PC-9 (cell line): ENCODE measurements around the gene PDLIM5. TPM values are rescaled to one million over a fixed set of nuclear protein-coding genes. Genes with fewer than 3 reads are reported as not detected.

ENCODE experiments used
- BruUV-seq: library from RNA; stranded (reverse); fragments of 400-500 nt; replicated peaks from 2 replicates; lab custom pipeline; 2021; lab: Mats Ljungman, UMichigan
- CTCF ChIA-PET: fragments of 300-600 bp; sonication (Branson Sonifier 250); formaldehyde crosslinking; loops from one replicate; lab custom pipeline; 2022; ENCODE audit warnings: antibody characterized with exemption; lab: Charles Lee
- POLR2A ChIA-PET: fragments of 300-600 bp; sonication (Branson Sonifier 250); formaldehyde crosslinking; loops from one replicate; lab custom pipeline; 2022; ENCODE audit warnings: antibody characterized with exemption; ENCODE audit not compliant: unreplicated experiment; lab: Charles Lee
- DNase-seq, 2 experiments: peaks; one replicate each; pipeline versions ENCODE4 v3.0.0 to v3.0.0-alpha.2; 2015 to 2022; ENCODE audit warnings: mixed read lengths in 1 of 2
- H2AFZ ChIP-seq: fragments of 200-600 bp; sonication (generic); 2 replicates; pipeline ENCODE4 v1.8.1; 2017; ENCODE audit warnings: antibody characterized with exemption
- H3F3A ChIP-seq: fragments of 200-600 bp; sonication (generic); 2 replicates; pipeline ENCODE4 v1.8.1; 2017; ENCODE audit warnings: antibody characterized with exemption, mild to moderate bottlenecking, low read depth; ENCODE audit not compliant: insufficient read depth
- H3K27ac ChIP-seq: fragments of 200-600 bp; sonication (generic); 2 replicates; pipeline ENCODE4 v1.6.1; 2016; ENCODE audit warnings: mixed run types
- H3K27me3 ChIP-seq: fragments of 200-600 bp; sonication (generic); 2 replicates; pipeline ENCODE4 v1.6.1; 2016; ENCODE audit warnings: low read depth, mixed run types; ENCODE audit not compliant: insufficient read depth
- H3K36me3 ChIP-seq: fragments of 200-600 bp; sonication (generic); 2 replicates; pipeline ENCODE4 v1.6.1; 2016; ENCODE audit warnings: low read depth, mixed run types
- H3K4me1 ChIP-seq: fragments of 200-600 bp; sonication (generic); replicated peaks from 2 replicates; pipeline ENCODE4 v1.6.1; 2016; ENCODE audit warnings: mixed run types; ENCODE audit not compliant: insufficient read depth
- H3K4me2 ChIP-seq: fragments of 200-600 bp; sonication (generic); 2 replicates; pipeline ENCODE4 v1.6.1; 2017; ENCODE audit warnings: mixed run types
- H3K4me3 ChIP-seq: fragments of 200-600 bp; sonication (generic); 2 replicates; pipeline ENCODE4 v1.6.1; 2016; ENCODE audit warnings: mixed run types
- H3K79me2 ChIP-seq: fragments of 200-600 bp; sonication (generic); 2 replicates; pipeline ENCODE4 v1.6.1; 2017; ENCODE audit warnings: low read depth, mixed run types
- H3K9me2 ChIP-seq: fragments of 200-600 bp; sonication (generic); 2 replicates; pipeline ENCODE4 v1.8.1; 2017; ENCODE audit warnings: mild to moderate bottlenecking; ENCODE audit not compliant: insufficient read depth
- H3K9me3 ChIP-seq: fragments of 200-600 bp; sonication (generic); 2 replicates; pipeline ENCODE4 v1.8.1; 2016; ENCODE audit warnings: low read depth; ENCODE audit not compliant: insufficient read depth
- H4K20me1 ChIP-seq: fragments of 200-600 bp; sonication (generic); 2 replicates; pipeline ENCODE4 v1.8.1; 2017; ENCODE audit not compliant: insufficient read depth
- CTCF ChIP-seq: fragments of 200-600 bp; sonication (generic); conservative IDR thresholded peaks from 2 replicates; pipeline ENCODE4 v1.6.1; 2017; ENCODE audit warnings: mixed run types, antibody characterized with exemption, mild to moderate bottlenecking, moderate library complexity
- EZH2 ChIP-seq: fragments of 200-600 bp; sonication (generic); IDR thresholded peaks from 2 replicates; pipeline ENCODE4 v1.8.0; 2017; ENCODE audit warnings: antibody characterized with exemption, low read depth
- intact Hi-C: fragments of 100-400 bp; cut with micrococcal nuclease; formaldehyde crosslinking; loops from one replicate; pipeline ENCODE4 v1.10.0; 2022; ENCODE audit not compliant: unreplicated experiment
- total RNA-seq: library from RNA; stranded (reverse); gene quantifications from 2 replicates; pipeline ENCODE4 v1.2.3, GENCODE V29; 2021

The PDLIM5 gene
- total RNA-seq, 1 experiment from 2014 or later: 130 TPM

GRCh38 chr4:94413085-94413840 is 38.5 kb upstream of the PDLIM5 start:
- Histone ChIP-seq H3K36me3 (no peaks in the 10 kb centered on the region), H3K9me3 (peaks cover 2% of the 10 kb centered on the region; the same call in 1 of the 2 replicates), H3F3A (peaks cover 12% of the 10 kb centered on the region), H3K9me2 (no peaks in the 10 kb centered on the region), H3K4me3 (no peak overlapping the region), H2AFZ (no peak overlapping the region), H3K79me2 (no peaks in the 10 kb centered on the region), H3K4me1 (peaks cover 22% of the 10 kb centered on the region), H4K20me1 (no peaks in the 10 kb centered on the region), H3K27ac (peak overlapping the region; percentile 57), H3K4me2 (peak overlapping the region; percentile 63), H3K27me3 (no peaks in the 10 kb centered on the region)
- no TSS peak for BruUV-seq
- intact Hi-C loops: loop anchor here (2.0 kb wide), 1 partner anchor 136 kb away; no protein-coding TSS in a partner anchor
- ChIA-PET CTCF (no interaction called here), POLR2A (interaction anchor here (0.6 to 0.7 kb wide), 2 partner anchors 10 to 46 kb away, joined by 3 to 9 read pairs; no protein-coding TSS in a partner anchor)
- no peak for DNase-seq
- TF ChIP-seq EZH2 (no peak), CTCF (no peak)

GRCh38 chr4:94414907-94415306 is 36.8 kb upstream of the PDLIM5 start:
- no peak for DNase-seq
- Histone ChIP-seq H3K9me2 (no peaks in the 10 kb centered on the region), H3K4me2 (no peak overlapping the region), H3K27me3 (no peaks in the 10 kb centered on the region), H3K79me2 (no peaks in the 10 kb centered on the region), H4K20me1 (no peaks in the 10 kb centered on the region), H3K9me3 (peaks cover 2% of the 10 kb centered on the region; the same call in 1 of the 2 replicates), H2AFZ (no peak overlapping the region), H3K4me3 (no peak overlapping the region), H3K4me1 (peaks cover 30% of the 10 kb centered on the region), H3F3A (peaks cover 12% of the 10 kb centered on the region), H3K27ac (no peak overlapping the region), H3K36me3 (no peaks in the 10 kb centered on the region)
- ChIA-PET POLR2A (no interaction called here), CTCF (no interaction called here)
- intact Hi-C loops: no loop called here
- TF ChIP-seq CTCF (no peak), EZH2 (no peak)
- no TSS peak for BruUV-seq

- ChIA-PET CTCF (no interaction called here), POLR2A (no interaction called here)
- Histone ChIP-seq H2AFZ (no peak overlapping the region), H3K4me2 (no peak overlapping the region), H3K4me3 (no peak overlapping the region), H3K4me1 (peaks cover 35% of the 10 kb centered on the region), H3F3A (peaks cover 12% of the 10 kb centered on the region), H3K36me3 (no peaks in the 10 kb centered on the region), H3K9me2 (no peaks in the 10 kb centered on the region), H3K79me2 (no peaks in the 10 kb centered on the region), H3K9me3 (peaks cover 2% of the 10 kb centered on the region; the same call in 1 of the 2 replicates), H3K27ac (no peak overlapping the region), H4K20me1 (no peaks in the 10 kb centered on the region), H3K27me3 (no peaks in the 10 kb centered on the region)
- intact Hi-C loops: no loop called here
- no peak for DNase-seq
- no peak for TF ChIP-seq CTCF
- TF ChIP-seq EZH2: no peak
- BruUV-seq: no TSS peak
Observed at GRCh38 chr4:94415448-94415847, 36.3 kb upstream of the PDLIM5 start.
